GM12892 (cell line): Measurements from ENCODE around the gene WDR27.

Experiments used
- DNase-seq: peaks from one replicate; pipeline ENCODE4 v3.0.0; 2011; ENCODE audit not compliant: insufficient read length
- FAIRE-seq: peaks from 2 replicates; lab custom pipeline; 2011; peaks lifted over from hg19 to GRCh38; lab: Jason Lieb, UNC
- POLR2A ChIP-seq: IDR thresholded peaks from 2 replicates; pipeline ENCODE4 v1.6.1; 2011; ENCODE audit warnings: low read depth, low read length, control low read depth
- POLR2AphosphoS5 ChIP-seq: IDR thresholded peaks from 2 replicates; pipeline ENCODE4 v1.6.1; 2011; ENCODE audit warnings: low read depth, low read length, control low read depth
- TAF1 ChIP-seq: IDR thresholded peaks from 2 replicates; pipeline ENCODE4 v1.6.1; 2011; ENCODE audit warnings: low read depth, mild to moderate bottlenecking, control low read depth, low read length, borderline replicate concordance

Gene WDR27

GRCh38 chr6:169724494-169725124 is 22.8 kb upstream of the WDR27 start, which contains the start of gene PHF10:
Gene PHF10 (minus strand): TSS chr6:169724500. CDS start chr6:169723931, 569 bp downstream.
- FAIRE-seq (peak; percentile 83), DNase-seq (peak; percentile 56)
- TF ChIP-seq POLR2A (peak; percentile 27; the same call in 1 of the 2 replicates), TAF1 (no peak), POLR2AphosphoS5 (no peak)

- peak; percentile 44 for DNase-seq
These were observed 22.2 kb upstream of the WDR27 start for GRCh38 chr6:169723991-169724493.

GRCh38 chr6:169723200-169723909 is 21.5 kb upstream of the WDR27 start:
- peak; percentile 44 for DNase-seq
- no peak for FAIRE-seq
- TF ChIP-seq TAF1 (no peak), POLR2AphosphoS5 (no peak), POLR2A (no peak)

More at GRCh38 chr6:169723991-169724493, 22.2 kb upstream of the WDR27 start:
- TF ChIP-seq POLR2A (peak; percentile 20; the same call in 1 of the 2 replicates), TAF1 (no peak)
- no peak for FAIRE-seq

- TF ChIP-seq POLR2A (peak; percentile 39; the same call in 1 of the 2 replicates), TAF1 (no peak)
- FAIRE-seq = peak; percentile 89
- no peak for DNase-seq
These were observed 20.8 kb upstream of the WDR27 start for GRCh38 chr6:169722362-169723199.

GRCh38 chr6:169720207-169720855 is 18.5 kb upstream of the WDR27 start:
- FAIRE-seq = peak; percentile 63
- DNase-seq = no peak

GRCh38 chr6:169719117-169719516 is 17.3 kb upstream of the WDR27 start:
- TF ChIP-seq TAF1 (no peak), POLR2A (no peak), POLR2AphosphoS5 (no peak)
- DNase-seq (no peak), FAIRE-seq (no peak)

More at GRCh38 chr6:169720207-169720855, 18.5 kb upstream of the WDR27 start:
- TF ChIP-seq TAF1 (no peak), POLR2AphosphoS5 (no peak), POLR2A (no peak)

GRCh38 chr6:169714595-169714994 is 12.8 kb upstream of the WDR27 start:
- FAIRE-seq = no peak
- TF ChIP-seq POLR2A (no peak), TAF1 (no peak), POLR2AphosphoS5 (no peak)
- no peak for DNase-seq

GRCh38 chr6:169714178-169714577 is 12.3 kb upstream of the WDR27 start:
- TF ChIP-seq POLR2A (no peak), TAF1 (no peak), POLR2AphosphoS5 (no peak)
- DNase-seq (no peak), FAIRE-seq (no peak)

GRCh38 chr6:169710009-169710408 is 8.2 kb upstream of the WDR27 start:
- FAIRE-seq (no peak), DNase-seq (no peak)
- no peak for TF ChIP-seq POLR2A
- TF ChIP-seq TAF1 = no peak
- TF ChIP-seq POLR2AphosphoS5 = no peak

- DNase-seq (no peak), FAIRE-seq (no peak)
- TF ChIP-seq POLR2AphosphoS5 (no peak), TAF1 (no peak), POLR2A (no peak)
These were observed 7.5 kb upstream of the WDR27 start for GRCh38 chr6:169709293-169709692.

GRCh38 chr6:169707772-169708171 is 5.9 kb upstream of the WDR27 start:
- peak; percentile 17 for FAIRE-seq
- TF ChIP-seq POLR2A = no peak
- no peak for TF ChIP-seq TAF1
- no peak for TF ChIP-seq POLR2AphosphoS5
- DNase-seq = no peak
